Peyer's patch (tissue), 4 donors: ENCODE measurements around the gene SLC17A7. TPM values are rescaled to one million over a fixed set of nuclear protein-coding genes. Genes with fewer than 3 reads are reported as not detected.
"Not testable (repeated sequence)": the region's sequence is repeated elsewhere in the genome, so short reads cannot be mapped to it uniquely, and the experiment has no call there.

ENCODE experiments used
- DNase-seq, 3 donors: peaks; one replicate each; pipeline ENCODE4 v3.0.0-alpha.2; 2017 to 2019
- H3K27ac ChIP-seq, 4 donors: fragments of 200-600 bp; sonication (generic); one replicate each; pipeline ENCODE4 v1.5.1; 2016 to 2019
- H3K27me3 ChIP-seq, 2 donors: fragments of 200-600 bp; sonication (generic); one replicate each; pipeline ENCODE4 v1.5.1; 2019
- H3K36me3 ChIP-seq, 3 donors: fragments of 200-600 bp; sonication (generic); one replicate each; pipeline ENCODE4 v1.5.1; 2016 to 2019
- H3K4me1 ChIP-seq, 4 donors: fragments of 200-600 bp; sonication (generic); one replicate each; pipeline ENCODE4 v1.5.1; 2016 to 2019
- H3K4me3 ChIP-seq, 4 donors: fragments of 200-600 bp; sonication (generic); 1 replicate in 3 of 4; 2 replicates in 1 of 4; pipeline ENCODE4 v1.5.1; 2016 to 2019; ENCODE audit warnings: mild to moderate bottlenecking in 1 of 4
- H3K9me3 ChIP-seq, 4 donors: fragments of 200-600 bp; sonication (generic); one replicate each; pipeline ENCODE4 v1.5.1; 2016 to 2019; ENCODE audit warnings: mild to moderate bottlenecking in 1 of 4
- POLR2A ChIP-seq, 2 donors: fragments of 450-650 bp; IDR thresholded peaks; one replicate each; pipeline ENCODE4 v1.5.1; 2017; ENCODE audit warnings: antibody characterized with exemption in 2 of 2, mild to moderate bottlenecking in 2 of 2, moderate library complexity in 2 of 2
- total RNA-seq, 4 donors: library from RNA; depleted of rRNA; stranded (reverse); fragments of >200 nt; gene quantifications; one replicate each; pipeline ENCODE4 v1.1.0, GENCODE V29; 2016
- TF ChIP-seq, protein P1 (sequence below), 6 experiments: fragments of 450-650 bp in 4 of 6; fragments of 200-600 bp in 2 of 6; sonication (generic) in 1 of 6; IDR thresholded peaks; one replicate each; pipeline ENCODE4 v1.5.1; 2017 to 2019; ENCODE audit warnings: antibody characterized with exemption in 6 of 6, mild to moderate bottlenecking in 3 of 6, moderate library complexity in 1 of 6

The SLC17A7 gene
- total RNA-seq, 4 donors from 2014 or later = 1.2 to 2.0 (median 1.7) TPM; not detected in 1

DNA sequence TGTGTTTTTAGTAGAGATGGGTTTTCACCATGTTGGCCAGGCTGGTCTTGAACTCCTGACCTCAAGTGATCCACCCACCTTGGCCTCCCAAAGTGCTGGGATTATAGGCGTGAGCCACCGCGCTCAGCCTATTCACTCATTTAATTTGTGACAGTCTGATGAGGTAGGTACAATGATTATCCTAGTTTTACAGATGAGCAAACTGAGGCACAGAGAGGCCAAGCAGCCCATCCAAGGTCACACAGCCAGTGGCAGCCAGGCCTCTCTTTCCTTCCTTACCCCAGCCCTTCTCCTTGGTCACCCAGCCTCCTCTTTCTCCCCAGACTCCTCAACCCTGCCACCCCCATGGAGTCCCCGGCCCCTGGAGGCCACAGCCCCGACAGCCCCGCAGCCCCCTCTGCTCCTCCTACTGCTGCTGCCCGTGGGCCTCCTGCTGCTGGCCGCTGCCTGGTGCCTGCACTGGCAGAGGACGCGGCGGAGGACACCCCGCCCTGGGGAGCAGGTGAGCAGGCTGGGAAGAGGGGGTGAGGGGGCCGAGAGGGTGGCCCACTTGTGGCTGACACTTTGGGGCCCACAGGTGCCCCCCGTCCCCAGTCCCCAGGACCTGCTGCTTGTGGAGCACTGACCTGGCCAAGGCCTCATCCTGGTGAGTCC is 38.8 kb upstream of the SLC17A7 start:
- TF ChIP-seq, protein P1, sequence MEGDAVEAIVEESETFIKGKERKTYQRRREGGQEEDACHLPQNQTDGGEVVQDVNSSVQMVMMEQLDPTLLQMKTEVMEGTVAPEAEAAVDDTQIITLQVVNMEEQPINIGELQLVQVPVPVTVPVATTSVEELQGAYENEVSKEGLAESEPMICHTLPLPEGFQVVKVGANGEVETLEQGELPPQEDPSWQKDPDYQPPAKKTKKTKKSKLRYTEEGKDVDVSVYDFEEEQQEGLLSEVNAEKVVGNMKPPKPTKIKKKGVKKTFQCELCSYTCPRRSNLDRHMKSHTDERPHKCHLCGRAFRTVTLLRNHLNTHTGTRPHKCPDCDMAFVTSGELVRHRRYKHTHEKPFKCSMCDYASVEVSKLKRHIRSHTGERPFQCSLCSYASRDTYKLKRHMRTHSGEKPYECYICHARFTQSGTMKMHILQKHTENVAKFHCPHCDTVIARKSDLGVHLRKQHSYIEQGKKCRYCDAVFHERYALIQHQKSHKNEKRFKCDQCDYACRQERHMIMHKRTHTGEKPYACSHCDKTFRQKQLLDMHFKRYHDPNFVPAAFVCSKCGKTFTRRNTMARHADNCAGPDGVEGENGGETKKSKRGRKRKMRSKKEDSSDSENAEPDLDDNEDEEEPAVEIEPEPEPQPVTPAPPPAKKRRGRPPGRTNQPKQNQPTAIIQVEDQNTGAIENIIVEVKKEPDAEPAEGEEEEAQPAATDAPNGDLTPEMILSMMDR (IDR thresholded peaks at IDR 0.05) = no peak
- no peak for TF ChIP-seq POLR2A (IDR thresholded peaks at IDR 0.05)
- Histone ChIP-seq H3K4me3 (no peak overlapping the region), H3K27me3 (no peaks in the 10 kb centered on the region), H3K36me3 (no peaks in the 10 kb centered on the region), H3K9me3 (no peaks in the 10 kb centered on the region), H3K4me1 (peaks cover 0 to 3% (median 0%) of the 10 kb centered on the region in 4 donors), H3K27ac (no peak overlapping the region)
- no peak for DNase-seq

DNA sequence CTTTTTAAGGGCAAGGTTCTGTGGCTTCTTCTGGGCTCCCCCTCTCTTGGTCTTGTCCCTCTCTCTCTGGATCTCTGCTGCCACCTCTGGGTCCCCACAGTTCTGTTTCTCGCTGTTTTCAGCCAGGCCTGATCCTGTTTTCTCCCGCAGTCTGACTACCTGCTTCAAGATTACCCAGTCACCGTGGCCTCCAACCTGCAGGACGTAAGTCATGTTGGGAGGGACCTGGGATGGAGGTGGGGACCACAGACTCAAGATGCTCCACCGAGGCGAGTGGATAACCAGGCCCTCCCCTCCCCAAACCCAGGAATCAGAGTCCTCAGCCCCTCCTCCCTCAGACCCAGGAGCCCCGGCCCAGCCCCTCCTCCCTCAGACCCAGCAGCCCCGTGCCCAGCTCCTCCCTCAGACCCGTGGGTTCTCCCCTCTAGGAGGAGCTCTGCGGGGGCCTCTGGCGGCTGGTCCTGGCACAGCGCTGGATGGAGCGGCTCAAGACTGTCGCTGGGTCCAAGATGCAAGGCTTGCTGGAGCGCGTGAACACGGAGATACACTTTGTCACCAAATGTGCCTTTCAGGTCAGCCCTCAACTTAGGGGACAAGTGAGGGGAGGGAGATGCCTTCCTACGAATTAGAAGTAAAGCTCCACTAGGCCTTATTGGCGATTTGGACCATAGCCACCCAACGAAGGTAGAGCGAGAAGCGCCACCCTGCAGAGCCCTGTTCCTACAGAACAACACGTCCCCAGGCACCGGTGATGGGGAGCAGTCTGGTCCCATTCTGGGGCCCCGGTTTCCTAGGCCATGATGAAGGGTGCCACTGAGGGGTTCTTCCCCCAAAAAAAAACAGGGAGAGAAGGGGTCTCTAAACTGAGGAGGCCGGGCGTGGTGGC is 34.9 kb upstream of the SLC17A7 start:
- peaks cover 0 to 11% (median 8%) of the 10 kb centered on the region in 4 donors for H3K4me1 ChIP-seq
- no peak for TF ChIP-seq POLR2A (IDR thresholded peaks at IDR 0.05)
- TF ChIP-seq, protein P1 (IDR thresholded peaks at IDR 0.05) = peak; percentile 20 to 41 (median 30)
- H3K36me3 ChIP-seq = no peaks in the 10 kb centered on the region
- H3K27ac ChIP-seq = peak overlapping the region; percentile 81 to 91 (median 86)
- H3K4me3 ChIP-seq = peak overlapping the region in 2 of 4 donors; percentile 0 to 16
- H3K27me3 ChIP-seq = no peaks in the 10 kb centered on the region
- H3K9me3 ChIP-seq = no peaks in the 10 kb centered on the region
- DNase-seq = peak in 2 of 3 donors; percentile 53 to 75

DNA sequence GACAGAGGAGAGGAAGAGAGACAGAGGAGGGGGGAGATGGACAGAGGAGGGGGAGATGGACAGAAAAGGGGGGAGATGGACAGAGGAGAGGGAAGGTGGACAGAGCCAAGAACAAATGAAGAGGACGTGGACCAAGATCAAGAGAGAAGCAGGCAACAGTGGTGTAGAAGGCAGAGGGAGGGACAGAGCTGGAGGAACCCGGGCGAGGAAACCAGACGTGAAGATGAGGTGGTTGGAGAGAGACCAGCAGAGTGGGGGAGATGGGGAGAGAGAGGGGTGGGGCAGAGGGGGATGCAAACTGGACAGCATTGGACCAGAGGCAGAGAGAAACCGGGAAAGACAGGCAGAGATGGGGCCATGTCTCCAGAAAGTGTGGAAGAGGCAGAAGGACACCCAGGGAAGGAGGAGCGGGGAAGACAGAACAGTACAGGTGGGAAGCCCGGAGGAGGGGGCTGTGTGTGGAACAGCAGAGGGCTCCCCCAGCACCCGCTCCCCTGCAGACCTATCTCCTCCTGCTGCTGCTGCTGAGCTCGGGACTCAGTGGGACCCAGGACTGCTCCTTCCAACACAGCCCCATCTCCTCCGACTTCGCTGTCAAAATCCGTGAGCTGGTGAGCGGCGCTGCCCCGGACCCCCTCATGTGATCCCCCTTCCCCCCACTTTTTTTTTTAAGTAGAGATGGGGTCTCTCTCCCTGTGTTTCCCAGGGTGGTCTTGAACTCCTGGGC is 34.0 kb upstream of the SLC17A7 start:
- no peak for DNase-seq
- H3K36me3 ChIP-seq = no peaks in the 10 kb centered on the region
- H3K27me3 ChIP-seq = no peaks in the 10 kb centered on the region
- TF ChIP-seq POLR2A (IDR thresholded peaks at IDR 0.05) = no peak
- TF ChIP-seq, protein P1 (IDR thresholded peaks at IDR 0.05) = no peak
- peak overlapping the region; percentile 81 to 91 (median 86) for H3K27ac ChIP-seq
- peak overlapping the region in 3 of 4 donors; percentile 10 to 66 (median 62) for H3K4me3 ChIP-seq
- H3K4me1 ChIP-seq = peaks cover 0 to 17% (median 13%) of the 10 kb centered on the region in 4 donors
- no peaks in the 10 kb centered on the region for H3K9me3 ChIP-seq

DNA sequence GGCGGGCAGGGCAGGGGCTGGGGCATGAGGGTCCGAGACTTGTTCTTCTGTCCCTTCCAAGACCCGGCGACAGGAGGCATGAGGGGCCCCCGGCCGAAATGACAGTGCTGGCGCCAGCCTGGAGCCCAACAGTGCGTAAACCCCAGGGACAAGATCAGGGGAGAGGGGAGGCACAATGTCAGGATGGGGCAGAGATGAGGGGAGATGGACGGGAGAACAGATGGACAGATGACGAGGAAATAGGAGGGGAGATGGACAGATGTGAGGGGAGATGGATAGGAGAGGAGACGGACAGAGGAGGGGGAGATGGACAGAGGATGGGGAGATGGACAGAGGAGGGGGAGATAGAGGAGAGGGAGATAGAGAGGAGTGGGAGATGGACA is 33.2 kb upstream of the SLC17A7 start:
- H3K9me3 ChIP-seq = no peaks in the 10 kb centered on the region
- peaks cover 0 to 24% (median 21%) of the 10 kb centered on the region in 4 donors for H3K4me1 ChIP-seq
- DNase-seq = no peak
- H3K27ac ChIP-seq = peak overlapping the region; percentile 81 to 91 (median 86)
- peak overlapping the region; percentile 62 to 80 (median 65) for H3K4me3 ChIP-seq
- no peaks in the 10 kb centered on the region for H3K36me3 ChIP-seq
- TF ChIP-seq, protein P1 (IDR thresholded peaks at IDR 0.05) = no peak
- TF ChIP-seq POLR2A (IDR thresholded peaks at IDR 0.05) = no peak
- no peaks in the 10 kb centered on the region for H3K27me3 ChIP-seq

DNA sequence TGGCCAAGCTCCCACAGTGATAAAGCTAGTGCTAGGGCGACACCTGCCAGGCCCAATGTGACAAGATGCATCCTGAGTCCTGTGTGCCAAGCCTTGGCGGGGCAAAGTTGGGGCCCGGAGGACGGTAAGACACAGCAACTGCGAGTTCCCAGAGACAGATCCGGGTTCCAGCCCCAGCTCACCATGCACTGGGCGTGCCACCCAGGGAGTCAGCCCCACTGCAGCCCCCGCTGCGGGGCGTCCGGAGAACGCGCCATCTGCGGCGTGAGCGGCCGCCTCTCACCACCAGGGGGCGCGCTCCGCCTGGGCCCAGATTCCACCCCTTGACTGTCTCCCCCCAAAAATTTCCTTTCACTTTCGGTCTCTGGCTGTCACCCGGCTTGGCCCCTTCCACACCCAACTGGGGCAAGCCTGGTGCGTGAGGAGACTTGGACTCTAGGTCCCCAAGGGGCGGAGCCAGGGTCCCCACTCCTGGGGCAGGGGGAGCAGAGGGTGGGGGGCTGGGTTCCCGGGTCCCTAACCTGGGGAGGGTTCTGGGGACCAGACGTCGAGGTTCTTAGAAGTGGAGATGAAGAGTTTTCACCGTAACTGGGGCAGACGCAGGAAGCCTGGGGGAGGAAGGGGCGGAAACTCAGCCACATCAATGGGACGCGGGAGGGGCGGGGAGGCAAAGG is 32.7 kb upstream of the SLC17A7 start, which contains the start of gene FLT3LG:
Gene FLT3LG (plus strand): TSS at position 348 of the 674 bp plus-strand sequence. CDS start 425 bp downstream, outside the sequence.
- Histone ChIP-seq H3K27ac (peak within 1 kb of the TSS; percentile 81 to 91 (median 86)), H3K9me3 (no peaks in the 10 kb centered on the region), H3K4me3 (peak within 1 kb of the TSS; percentile 62 to 80 (median 65)), H3K4me1 (peaks cover 0 to 28% (median 24%) of the 10 kb centered on the region in 4 donors), H3K36me3 (no peaks in the 10 kb centered on the region), H3K27me3 (no peaks in the 10 kb centered on the region)
- DNase-seq = peak; percentile 81 to 91 (median 85)
- TF ChIP-seq, protein P1 (IDR thresholded peaks at IDR 0.05) = peak; percentile 95 to 100 (median 98)
- no peak for TF ChIP-seq POLR2A (IDR thresholded peaks at IDR 0.05)

DNA sequence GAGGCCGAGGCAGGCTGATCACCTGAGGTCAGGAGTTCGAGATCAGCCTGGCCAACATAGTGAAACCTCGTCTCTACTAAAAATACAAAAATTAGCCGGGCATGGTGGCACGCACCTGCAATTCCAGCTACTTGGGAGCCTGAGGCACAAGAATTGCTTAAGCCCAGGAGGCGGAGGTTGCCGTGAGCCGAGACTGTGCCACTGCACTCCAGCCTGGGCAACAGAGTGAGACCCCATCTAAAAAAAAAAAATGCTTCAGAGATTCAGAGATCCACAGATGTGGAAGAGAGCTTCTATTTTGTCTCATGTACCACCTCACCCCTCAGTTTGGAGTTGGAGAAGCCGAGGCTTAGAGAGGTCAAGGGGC is 32.2 kb upstream of the SLC17A7 start:
- H3K4me1 ChIP-seq = peaks cover 0 to 32% (median 26%) of the 10 kb centered on the region in 4 donors
- H3K27me3 ChIP-seq, H3K9me3 ChIP-seq, H3K36me3 ChIP-seq, DNase-seq: not testable (repeated sequence)
- peak overlapping the region; percentile 62 to 80 (median 65) for H3K4me3 ChIP-seq
- peak overlapping the region; percentile 81 to 91 (median 86) for H3K27ac ChIP-seq
